ENCODE results near the gene NBAS.

Gene NBAS

GRCh38 chr2:15195813-15196212 is 365.3 kb downstream of the NBAS start:
- H3K9ac ChIP-seq (ENCODE audit: insufficient read length) = no peak overlapping the region
- no peak overlapping the region for H3K27ac ChIP-seq
- H3K36me3 ChIP-seq (ENCODE audit: insufficient read depth, low read length) = no peaks in the 10 kb centered on the region
- no peak for DNase-seq (ENCODE audit: low read depth, low spot score)
- no peaks in the 10 kb centered on the region for H3K9me3 ChIP-seq (ENCODE audit: low read depth, low read length)
- no peak overlapping the region for H3K4me3 ChIP-seq
- no peak for TF ChIP-seq FOXP2 (optimal IDR thresholded peaks at IDR 0.05; ENCODE audit: control extremely low read depth, extremely low read length, insufficient read depth)
- TF ChIP-seq POLR2AphosphoS5 (IDR thresholded peaks at IDR 0.05; ENCODE audit: borderline replicate concordance, low read depth, low read length) = no peak
- TF ChIP-seq EZH2 (IDR thresholded peaks at IDR 0.05) = no peak

- DNase-seq (ENCODE audit: low read depth, low spot score) = no peak
- TF ChIP-seq EZH2 (IDR thresholded peaks at IDR 0.05) (no peak), FOXP2 (optimal IDR thresholded peaks at IDR 0.05; ENCODE audit: control extremely low read depth, extremely low read length, insufficient read depth) (no peak), POLR2AphosphoS5 (IDR thresholded peaks at IDR 0.05; ENCODE audit: borderline replicate concordance, low read depth, low read length) (no peak)
- no peak overlapping the region for H3K9ac ChIP-seq (ENCODE audit: insufficient read length)
- H3K27ac ChIP-seq = no peak overlapping the region
- no peaks in the 10 kb centered on the region for H3K36me3 ChIP-seq (ENCODE audit: insufficient read depth, low read length)
- no peak overlapping the region for H3K4me3 ChIP-seq
- H3K9me3 ChIP-seq (ENCODE audit: low read depth, low read length) = no peaks in the 10 kb centered on the region
Observed at GRCh38 chr2:15191789-15192188, 369.3 kb downstream of the NBAS start.

GRCh38 chr2:15189216-15189615 is 371.9 kb downstream of the NBAS start:
- Histone ChIP-seq H3K9me3 (ENCODE audit: low read depth, low read length) (no peaks in the 10 kb centered on the region), H3K9ac (ENCODE audit: insufficient read length) (no peak overlapping the region), H3K4me3 (no peak overlapping the region), H3K36me3 (ENCODE audit: insufficient read depth, low read length) (no peaks in the 10 kb centered on the region), H3K27ac (no peak overlapping the region)
- no peak for TF ChIP-seq FOXP2 (optimal IDR thresholded peaks at IDR 0.05; ENCODE audit: control extremely low read depth, extremely low read length, insufficient read depth)
- no peak for DNase-seq (ENCODE audit: low read depth, low spot score)

- Histone ChIP-seq H3K9ac (ENCODE audit: insufficient read length) (no peak overlapping the region), H3K27ac (no peak overlapping the region), H3K4me3 (no peak overlapping the region), H3K9me3 (ENCODE audit: low read depth, low read length) (no peaks in the 10 kb centered on the region), H3K36me3 (ENCODE audit: insufficient read depth, low read length) (no peaks in the 10 kb centered on the region)
- no peak for DNase-seq (ENCODE audit: low read depth, low spot score)
- no peak for TF ChIP-seq EZH2 (IDR thresholded peaks at IDR 0.05)
- no peak for TF ChIP-seq POLR2AphosphoS5 (IDR thresholded peaks at IDR 0.05; ENCODE audit: borderline replicate concordance, low read depth, low read length)
- TF ChIP-seq FOXP2 (optimal IDR thresholded peaks at IDR 0.05; ENCODE audit: control extremely low read depth, extremely low read length, insufficient read depth) = no peak
Observed at GRCh38 chr2:15187702-15188101, 373.4 kb downstream of the NBAS start.

- no peak overlapping the region for H3K27ac ChIP-seq
- no peak for DNase-seq (ENCODE audit: low read depth, low spot score)
- H3K9ac ChIP-seq (ENCODE audit: insufficient read length) = no peak overlapping the region
- TF ChIP-seq POLR2AphosphoS5 (IDR thresholded peaks at IDR 0.05; ENCODE audit: borderline replicate concordance, low read depth, low read length) = no peak
- TF ChIP-seq FOXP2 (optimal IDR thresholded peaks at IDR 0.05; ENCODE audit: control extremely low read depth, extremely low read length, insufficient read depth) = no peak
- TF ChIP-seq EZH2 (IDR thresholded peaks at IDR 0.05) = no peak
- no peaks in the 10 kb centered on the region for H3K36me3 ChIP-seq (ENCODE audit: insufficient read depth, low read length)
- H3K4me3 ChIP-seq = no peak overlapping the region
- H3K9me3 ChIP-seq (ENCODE audit: low read depth, low read length) = no peaks in the 10 kb centered on the region
Observed at GRCh38 chr2:15186118-15186517, 375.0 kb downstream of the NBAS start.

- H3K36me3 ChIP-seq (ENCODE audit: insufficient read depth, low read length) = no peaks in the 10 kb centered on the region
- H3K4me3 ChIP-seq = no peak overlapping the region
- H3K9ac ChIP-seq (ENCODE audit: insufficient read length) = no peak overlapping the region
- no peaks in the 10 kb centered on the region for H3K9me3 ChIP-seq (ENCODE audit: low read depth, low read length)
- no peak overlapping the region for H3K27ac ChIP-seq
- no peak for DNase-seq (ENCODE audit: low read depth, low spot score)
- TF ChIP-seq EZH2 (IDR thresholded peaks at IDR 0.05) (no peak), FOXP2 (optimal IDR thresholded peaks at IDR 0.05; ENCODE audit: control extremely low read depth, extremely low read length, insufficient read depth) (no peak), POLR2AphosphoS5 (IDR thresholded peaks at IDR 0.05; ENCODE audit: borderline replicate concordance, low read depth, low read length) (no peak)
Observed at GRCh38 chr2:15184491-15184890, 376.6 kb downstream of the NBAS start.

GRCh38 chr2:15182275-15182674 is 378.9 kb downstream of the NBAS start:
- Histone ChIP-seq H3K9me3 (ENCODE audit: low read depth, low read length) (no peaks in the 10 kb centered on the region), H3K36me3 (ENCODE audit: insufficient read depth, low read length) (no peaks in the 10 kb centered on the region), H3K27ac (no peak overlapping the region), H3K4me3 (no peak overlapping the region), H3K9ac (ENCODE audit: insufficient read length) (no peak overlapping the region)
- no peak for TF ChIP-seq POLR2AphosphoS5 (IDR thresholded peaks at IDR 0.05; ENCODE audit: borderline replicate concordance, low read depth, low read length)
- no peak for TF ChIP-seq EZH2 (IDR thresholded peaks at IDR 0.05)
- TF ChIP-seq FOXP2 (optimal IDR thresholded peaks at IDR 0.05; ENCODE audit: control extremely low read depth, extremely low read length, insufficient read depth) = no peak
- DNase-seq (ENCODE audit: low read depth, low spot score) = no peak

- H3K9ac ChIP-seq (ENCODE audit: insufficient read length) = no peak overlapping the region
- no peaks in the 10 kb centered on the region for H3K36me3 ChIP-seq (ENCODE audit: insufficient read depth, low read length)
- no peak for TF ChIP-seq EZH2 (IDR thresholded peaks at IDR 0.05)
- no peak for TF ChIP-seq FOXP2 (optimal IDR thresholded peaks at IDR 0.05; ENCODE audit: control extremely low read depth, extremely low read length, insufficient read depth)
- no peak for TF ChIP-seq POLR2AphosphoS5 (IDR thresholded peaks at IDR 0.05; ENCODE audit: borderline replicate concordance, low read depth, low read length)
- no peak overlapping the region for H3K27ac ChIP-seq
- H3K4me3 ChIP-seq = no peak overlapping the region
- DNase-seq (ENCODE audit: low read depth, low spot score) = no peak
- H3K9me3 ChIP-seq (ENCODE audit: low read depth, low read length) = no peaks in the 10 kb centered on the region
Observed at GRCh38 chr2:15181092-15181745, 379.9 kb downstream of the NBAS start.

- no peak overlapping the region for H3K4me3 ChIP-seq
- H3K9ac ChIP-seq (ENCODE audit: insufficient read length) = no peak overlapping the region
- no peaks in the 10 kb centered on the region for H3K36me3 ChIP-seq (ENCODE audit: insufficient read depth, low read length)
- H3K27ac ChIP-seq = no peak overlapping the region
- TF ChIP-seq POLR2AphosphoS5 (IDR thresholded peaks at IDR 0.05; ENCODE audit: borderline replicate concordance, low read depth, low read length) (no peak), FOXP2 (optimal IDR thresholded peaks at IDR 0.05; ENCODE audit: control extremely low read depth, extremely low read length, insufficient read depth) (no peak), EZH2 (IDR thresholded peaks at IDR 0.05) (no peak)
- H3K9me3 ChIP-seq (ENCODE audit: low read depth, low read length) = no peaks in the 10 kb centered on the region
- DNase-seq (ENCODE audit: low read depth, low spot score) = no peak
Observed at GRCh38 chr2:15180379-15180778, 380.8 kb downstream of the NBAS start.

All from SK-N-MC (cell line).